Fibroblast of skin of right quadriceps (primary cell): Measurements from ENCODE around the gene FAM43A.
A peak's percentile ranks its signal among the peaks of the same experiment; 100 is the strongest.

Experiments used
- DNase-seq: peaks from one replicate; pipeline ENCODE4 v3.0.0-alpha.2; 2013

FAM43A gene, protein sequence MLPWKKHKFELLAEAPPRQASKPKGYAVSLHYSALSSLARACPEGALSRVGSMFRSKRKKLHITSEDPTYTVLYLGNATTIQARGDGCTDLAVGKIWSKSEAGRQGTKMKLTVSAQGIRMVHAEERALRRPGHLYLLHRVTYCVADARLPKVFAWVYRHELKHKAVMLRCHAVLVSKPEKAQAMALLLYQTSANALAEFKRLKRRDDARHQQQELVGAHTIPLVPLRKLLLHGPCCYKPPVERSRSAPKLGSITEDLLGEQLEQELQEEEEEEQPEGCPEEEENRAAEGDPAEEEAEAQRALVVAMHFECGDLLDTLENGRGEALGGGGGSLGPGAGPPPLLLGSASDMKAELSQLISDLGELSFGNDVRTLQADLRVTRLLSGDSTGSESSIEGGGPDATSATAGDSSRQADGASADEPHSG

DNA sequence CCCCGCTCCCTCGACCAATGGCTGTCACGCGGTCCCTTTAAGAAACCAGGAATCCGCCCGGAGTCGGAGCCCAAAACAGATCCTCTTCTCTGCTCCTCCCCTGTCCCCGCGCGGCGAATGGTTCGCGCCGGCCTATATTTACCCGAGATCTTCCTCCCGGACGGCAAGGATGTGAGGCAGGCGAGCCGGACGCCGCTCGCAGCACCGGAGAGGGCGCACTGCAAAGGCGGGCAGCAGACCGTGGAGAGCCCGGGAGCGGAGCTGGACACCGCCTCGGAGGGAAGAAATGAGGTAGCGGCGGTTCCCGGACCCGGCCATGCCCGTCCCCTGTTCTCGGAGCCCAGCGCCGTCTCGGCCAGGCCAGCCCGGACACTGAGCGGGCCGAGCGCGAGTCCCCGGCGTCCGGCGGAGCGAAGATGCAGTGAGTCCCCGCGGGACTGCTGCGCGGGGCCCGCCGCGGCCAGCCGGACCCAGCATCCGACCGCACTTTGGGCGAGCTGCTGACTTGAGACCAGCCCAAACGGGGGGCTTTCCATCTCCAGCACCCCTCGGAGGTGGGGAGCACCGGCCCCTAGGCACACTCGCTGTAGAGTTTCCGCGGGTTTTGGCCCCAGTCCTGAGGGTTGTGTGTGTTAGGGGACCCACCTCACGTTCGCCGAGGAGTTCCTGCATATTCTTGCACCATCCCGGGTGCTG is at the start of gene FAM43A:
FAM43A (plus strand) TSS at position 166 of the 696 bp plus-strand sequence. CDS start 944 bp downstream, outside the sequence.
- peak; percentile 96 for DNase-seq

DNA sequence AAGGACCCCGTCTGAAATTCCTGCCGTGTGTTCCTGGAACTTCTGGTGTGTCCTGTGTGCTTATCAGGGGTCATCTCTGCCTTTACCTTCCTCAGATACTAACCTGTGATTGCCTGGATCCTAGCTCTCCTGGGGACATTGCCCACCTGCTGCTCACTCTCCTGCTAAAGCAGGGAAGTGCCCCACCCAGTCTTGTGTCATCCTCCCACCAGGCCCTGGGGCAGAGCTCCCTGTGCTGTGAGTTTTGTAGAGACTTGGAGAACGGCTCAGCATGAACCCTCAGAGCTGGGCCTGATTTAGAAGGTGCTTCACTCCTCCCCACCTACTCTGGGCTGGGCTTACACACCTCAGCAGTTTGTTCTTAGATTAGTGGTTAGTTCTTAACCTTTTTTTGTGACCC is 48.6 kb upstream of the FAM43A start:
- DNase-seq: no peak

DNA sequence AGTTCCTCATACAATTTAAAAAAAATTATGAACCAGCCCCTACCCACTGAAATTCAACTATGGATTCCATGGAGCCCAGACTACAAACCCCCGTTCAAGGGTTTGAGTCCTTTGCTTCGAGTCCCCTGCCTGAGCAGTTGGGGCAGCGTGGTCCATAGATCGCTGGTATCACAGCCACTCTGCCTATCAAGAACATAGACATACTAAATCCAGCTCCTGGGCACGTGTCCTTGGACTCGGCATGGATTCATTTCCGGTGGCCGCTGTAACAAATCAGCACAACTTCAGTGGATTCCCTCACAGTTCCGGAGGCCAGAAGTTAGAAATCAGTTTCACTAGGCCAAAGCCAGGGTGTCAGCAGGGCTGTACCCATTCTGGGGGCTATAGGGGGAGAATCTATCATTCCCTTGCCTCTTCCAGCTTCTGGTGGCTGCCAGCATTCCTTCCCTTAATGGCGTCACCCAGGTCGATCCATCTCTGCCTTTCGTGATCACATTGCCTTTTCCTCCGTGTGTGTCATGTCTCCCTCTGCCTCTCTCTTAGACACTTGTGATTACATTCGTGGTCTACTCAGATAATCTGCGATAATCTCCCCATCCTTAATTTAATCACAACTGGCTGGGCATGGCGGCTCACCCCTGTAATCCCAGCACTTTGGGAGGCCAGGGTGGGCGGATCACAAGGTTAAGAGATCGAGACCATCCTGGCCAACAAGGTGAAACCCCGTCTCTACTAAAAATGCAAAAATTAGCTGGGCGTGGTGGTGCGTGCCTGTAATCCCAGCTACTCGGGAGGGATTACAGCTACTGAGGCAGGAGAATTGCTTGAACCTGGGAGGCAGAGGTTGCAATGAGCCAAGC is 47.9 kb upstream of the FAM43A start:
- DNase-seq: no peak

DNA sequence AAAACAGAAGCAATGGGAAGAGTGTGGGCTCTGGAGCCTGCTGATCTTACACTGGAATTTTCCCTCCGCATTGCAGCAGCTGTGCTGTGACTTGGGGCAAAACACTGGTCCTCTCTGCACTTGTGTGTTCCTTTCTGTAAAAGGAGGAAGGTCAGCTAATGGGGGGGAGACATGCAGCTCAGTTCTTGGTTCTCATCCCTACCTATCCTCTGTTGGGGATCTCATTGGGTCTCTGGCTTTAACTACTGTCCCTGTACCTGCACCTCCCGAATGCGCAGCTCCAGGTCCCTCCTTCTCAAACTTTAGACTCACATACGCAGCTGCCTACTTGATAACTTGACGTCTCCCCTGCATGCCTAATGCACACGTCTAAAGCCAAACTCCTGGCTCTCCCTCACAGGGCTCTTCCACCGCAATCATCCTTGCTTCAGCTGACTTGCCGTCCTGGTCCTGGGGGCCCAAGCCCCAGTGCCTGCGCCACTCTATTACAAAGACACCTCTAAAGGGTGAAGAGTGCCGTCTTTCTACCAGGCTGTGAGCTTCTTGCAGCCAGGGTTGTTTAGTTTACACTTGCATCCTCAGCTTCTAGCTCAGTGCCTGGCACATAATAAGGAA is 46.6 kb upstream of the FAM43A start:
- no peak for DNase-seq

DNA sequence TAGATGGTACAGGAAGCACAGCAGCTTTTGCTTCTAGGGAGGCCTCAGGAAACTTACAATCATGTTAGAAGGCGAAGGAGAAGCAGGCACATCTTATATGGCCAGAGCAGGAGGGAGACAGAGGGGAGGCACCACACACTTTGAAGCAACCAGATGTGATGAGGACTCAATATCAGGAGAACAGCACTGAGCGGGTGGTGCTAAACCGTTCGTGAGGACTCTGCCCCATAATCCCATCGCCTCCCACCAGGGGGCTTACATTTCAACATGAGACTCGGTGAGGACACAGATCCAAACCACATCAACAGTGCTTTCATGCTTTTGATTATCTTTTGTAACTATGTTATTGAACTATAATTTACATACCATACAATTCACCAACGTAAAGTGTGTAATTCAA is 44.9 kb upstream of the FAM43A start:
- peak; percentile 38 for DNase-seq

DNA sequence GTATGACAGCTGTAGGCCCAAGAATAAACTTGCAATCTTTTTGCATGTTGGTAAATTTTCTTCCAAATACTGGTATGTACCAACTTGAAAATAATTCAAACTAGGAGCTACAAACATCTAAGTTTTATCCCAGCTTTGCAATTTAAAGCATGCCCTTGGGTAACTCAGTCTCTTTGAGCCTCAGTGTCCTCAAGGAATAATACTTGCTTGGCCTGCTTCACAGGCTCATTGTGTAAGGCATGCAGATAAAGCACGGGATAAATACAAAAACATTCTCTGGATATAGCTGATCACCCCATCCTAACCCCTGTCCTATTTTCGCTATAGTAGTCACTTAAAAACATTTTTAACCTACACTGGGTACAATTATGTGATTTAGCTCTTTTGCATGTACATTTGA is 42.9 kb upstream of the FAM43A start:
- no peak for DNase-seq

DNA sequence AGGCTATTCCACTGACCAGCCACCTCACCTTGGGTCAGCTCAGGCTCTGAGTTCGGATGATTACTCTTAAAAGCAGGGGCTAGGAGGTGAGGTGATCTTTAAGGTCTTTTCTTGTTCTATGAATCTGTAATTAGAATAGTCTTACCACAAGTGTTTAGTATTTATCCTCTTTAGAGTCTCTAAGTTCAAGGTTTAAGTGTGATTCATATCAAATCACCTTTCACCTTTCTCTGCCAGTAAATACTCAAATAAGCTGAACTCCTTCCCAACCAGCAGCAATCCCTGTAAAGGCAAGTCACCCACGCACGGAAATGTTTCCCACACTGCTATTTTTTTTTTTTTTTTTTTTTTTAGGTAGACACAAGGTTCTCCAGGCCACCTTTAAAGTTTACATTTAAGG is 37.9 kb upstream of the FAM43A start:
- DNase-seq: no peak

DNA sequence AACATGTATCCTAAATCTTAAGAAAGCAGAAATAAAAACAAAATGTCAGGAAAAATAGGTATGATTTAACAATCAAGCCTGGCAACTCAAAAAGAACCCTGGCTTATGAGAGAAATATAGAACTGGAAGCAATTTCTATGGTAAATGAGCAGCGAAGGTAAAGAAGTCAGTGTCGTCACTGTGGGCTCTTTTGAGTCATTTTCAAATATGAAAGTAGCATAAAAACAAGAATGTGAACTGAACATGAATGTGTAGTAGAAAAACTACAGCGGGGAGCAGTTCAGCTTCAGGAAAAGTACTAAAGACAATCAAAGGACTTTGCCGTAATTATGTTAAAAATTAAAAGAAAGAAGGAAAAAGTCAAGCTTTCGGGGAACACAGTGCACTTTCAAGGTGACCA is 31.2 kb upstream of the FAM43A start:
- peak; percentile 9 for DNase-seq

DNA sequence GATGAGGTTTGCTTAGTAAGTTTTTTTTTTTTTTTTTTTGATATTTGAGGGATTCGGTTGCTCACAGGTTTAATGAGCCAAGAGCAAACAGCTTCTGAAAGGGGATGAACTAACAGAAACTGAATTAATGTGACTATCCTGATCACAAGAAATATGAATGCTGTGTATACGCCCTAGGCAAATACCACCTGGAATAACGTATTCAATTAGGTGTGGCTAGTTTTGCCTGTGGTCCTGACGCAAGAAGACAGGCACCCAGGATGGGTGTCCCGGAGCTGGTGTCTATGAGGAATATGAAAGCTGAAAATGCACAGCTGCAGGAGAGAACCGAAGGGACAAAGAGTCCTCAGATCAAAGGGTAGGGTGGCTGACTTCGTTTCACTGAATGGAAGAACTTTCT is 28.2 kb upstream of the FAM43A start:
- DNase-seq: no peak

DNA sequence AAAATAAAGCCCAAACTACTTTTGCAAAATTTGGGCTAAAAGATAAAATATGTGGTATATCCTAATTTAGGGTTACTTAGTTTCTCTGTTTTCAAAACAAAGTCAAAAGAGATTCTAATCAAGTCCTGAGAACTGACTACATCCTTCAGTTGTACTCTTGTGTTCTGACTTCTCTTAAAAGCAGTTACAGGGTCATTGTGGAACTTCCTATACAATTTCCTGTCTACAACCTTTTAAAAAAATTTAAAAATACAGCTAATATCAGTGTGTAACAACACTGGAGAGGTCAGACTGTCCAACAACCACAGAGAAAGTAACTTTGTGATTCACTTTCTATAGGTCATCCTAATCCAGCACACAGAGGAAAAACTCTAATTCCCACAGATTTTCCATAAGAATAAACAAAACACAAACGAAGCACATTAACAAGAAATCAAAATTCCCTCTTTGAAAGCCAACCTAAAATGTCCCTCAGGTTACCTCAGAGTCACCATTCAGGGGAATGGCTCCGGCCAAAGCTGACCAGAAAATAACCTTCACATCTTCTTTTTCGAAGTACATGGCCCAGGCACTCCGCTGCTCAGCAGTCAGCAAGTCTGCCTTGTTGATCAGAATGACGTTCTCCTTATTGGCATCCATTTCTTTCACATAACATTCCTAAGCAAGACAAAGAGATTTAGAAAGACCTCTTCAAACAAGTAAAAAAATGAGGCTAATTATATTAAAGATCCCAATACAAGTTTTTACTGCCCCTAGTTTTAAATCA is 27.0 kb upstream of the FAM43A start:
- no peak for DNase-seq

DNA sequence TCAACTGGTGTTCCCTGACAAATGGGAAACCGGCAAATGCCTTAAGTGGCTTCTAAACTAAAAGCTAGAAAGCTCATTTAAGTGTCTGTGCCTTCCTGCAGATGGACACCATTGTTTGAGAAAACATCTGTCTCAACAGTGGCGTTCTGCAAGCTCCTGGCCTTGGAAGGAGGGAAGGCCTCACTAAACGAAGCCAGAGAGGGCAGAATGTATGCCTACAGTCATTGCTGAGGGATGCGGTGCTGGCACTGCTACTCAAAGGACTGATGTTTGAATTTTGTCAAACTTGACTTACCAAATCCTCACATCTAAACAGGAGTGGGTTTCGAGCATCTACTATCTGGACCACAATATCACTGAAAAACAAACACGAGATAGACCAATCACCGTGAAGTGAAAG is 25.9 kb upstream of the FAM43A start:
- DNase-seq: no peak

DNA sequence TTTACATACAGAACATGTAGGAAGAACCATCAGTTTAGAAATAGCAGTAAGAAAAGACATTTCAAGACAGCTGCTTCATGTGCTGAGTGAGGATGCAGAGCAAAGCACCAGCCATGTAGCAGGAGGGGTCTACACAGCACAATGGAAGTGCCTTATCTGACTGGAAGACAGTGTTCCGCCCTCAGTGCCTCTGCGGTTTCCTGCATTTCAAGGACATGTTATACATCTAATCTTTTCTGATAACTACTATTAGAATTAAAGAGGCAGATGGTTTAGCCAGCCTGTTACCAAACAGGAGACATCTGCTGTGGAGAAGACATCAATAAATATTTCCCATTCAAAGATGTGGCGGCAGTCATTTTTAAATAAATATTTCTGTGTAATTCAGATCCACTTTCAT is 24.3 kb upstream of the FAM43A start:
- DNase-seq: no peak

DNA sequence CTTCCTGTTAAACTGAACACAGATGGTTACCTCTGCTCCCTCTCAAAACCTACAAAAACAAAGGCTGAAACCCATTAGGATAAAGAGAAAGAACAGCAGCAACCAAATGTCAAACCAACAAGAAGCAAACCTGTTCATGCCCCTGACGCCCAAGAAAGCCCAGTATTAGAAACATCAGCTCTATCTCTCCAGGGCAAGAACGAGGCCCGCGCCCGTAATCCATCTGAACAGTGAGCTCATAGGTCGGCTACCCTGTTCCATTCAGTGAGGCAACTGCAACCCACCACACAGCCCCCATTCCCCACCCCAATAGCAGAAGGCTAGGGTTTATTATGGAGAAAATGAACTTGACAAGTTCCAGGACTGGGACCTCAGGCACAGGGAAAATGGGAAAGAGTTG is 23.7 kb upstream of the FAM43A start:
- no peak for DNase-seq

DNA sequence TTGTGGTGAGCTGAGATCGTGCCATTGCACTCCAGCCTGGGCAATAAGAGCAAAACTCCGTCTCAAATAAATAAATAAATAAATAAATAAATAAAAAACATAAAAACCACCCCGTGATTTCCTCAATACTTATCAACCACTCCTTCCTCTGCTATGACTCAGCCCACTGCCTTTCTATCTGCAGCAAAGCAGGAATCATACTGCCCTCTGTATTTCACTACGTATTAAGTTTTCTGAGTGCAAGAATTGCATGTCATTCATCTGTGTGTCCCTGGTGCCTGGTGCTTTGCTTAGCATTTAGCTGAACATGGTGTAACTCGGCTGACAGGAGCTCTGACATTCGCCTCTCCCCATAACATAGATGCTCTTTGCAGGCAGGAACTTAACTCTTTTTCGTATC is 20.8 kb upstream of the FAM43A start:
- no peak for DNase-seq

DNA sequence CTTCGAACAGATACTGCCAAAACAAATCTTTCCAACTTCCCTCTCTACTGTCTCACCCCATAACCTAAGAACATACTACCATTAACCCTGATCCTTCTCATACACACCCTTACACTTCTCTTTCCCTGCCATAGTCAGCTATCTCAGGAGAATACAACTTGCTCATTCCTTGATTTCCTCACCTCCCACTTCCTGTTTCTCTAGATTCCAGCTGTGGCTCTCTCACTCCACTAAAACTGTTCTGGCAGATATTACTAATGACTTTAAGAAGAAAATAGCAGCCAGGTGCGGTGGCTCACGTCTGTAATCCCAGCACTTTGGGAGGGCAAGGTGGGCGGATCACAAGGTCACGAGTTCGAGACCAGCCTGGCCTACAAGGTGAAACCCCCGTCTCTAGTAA is 18.3 kb upstream of the FAM43A start:
- no peak for DNase-seq

DNA sequence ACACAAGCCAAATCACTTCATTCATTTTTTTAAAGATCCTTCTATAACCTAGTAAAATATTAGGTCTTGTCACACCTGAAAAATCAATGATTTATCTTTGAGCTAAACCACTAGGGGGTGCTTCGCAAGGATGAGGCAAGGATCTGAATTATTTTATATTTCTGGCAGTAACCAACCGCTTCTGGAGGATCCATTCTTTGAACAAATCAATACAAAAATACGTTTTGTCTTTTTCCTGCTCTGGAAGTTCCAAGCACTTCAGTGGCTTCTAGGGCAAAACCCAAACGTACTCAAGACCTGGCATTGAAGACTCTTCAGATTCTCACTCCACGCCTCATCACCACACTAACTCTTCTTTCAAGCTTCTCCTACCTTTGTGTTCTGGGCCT is 14.2 kb upstream of the FAM43A start:
- DNase-seq: peak; percentile 34

DNA sequence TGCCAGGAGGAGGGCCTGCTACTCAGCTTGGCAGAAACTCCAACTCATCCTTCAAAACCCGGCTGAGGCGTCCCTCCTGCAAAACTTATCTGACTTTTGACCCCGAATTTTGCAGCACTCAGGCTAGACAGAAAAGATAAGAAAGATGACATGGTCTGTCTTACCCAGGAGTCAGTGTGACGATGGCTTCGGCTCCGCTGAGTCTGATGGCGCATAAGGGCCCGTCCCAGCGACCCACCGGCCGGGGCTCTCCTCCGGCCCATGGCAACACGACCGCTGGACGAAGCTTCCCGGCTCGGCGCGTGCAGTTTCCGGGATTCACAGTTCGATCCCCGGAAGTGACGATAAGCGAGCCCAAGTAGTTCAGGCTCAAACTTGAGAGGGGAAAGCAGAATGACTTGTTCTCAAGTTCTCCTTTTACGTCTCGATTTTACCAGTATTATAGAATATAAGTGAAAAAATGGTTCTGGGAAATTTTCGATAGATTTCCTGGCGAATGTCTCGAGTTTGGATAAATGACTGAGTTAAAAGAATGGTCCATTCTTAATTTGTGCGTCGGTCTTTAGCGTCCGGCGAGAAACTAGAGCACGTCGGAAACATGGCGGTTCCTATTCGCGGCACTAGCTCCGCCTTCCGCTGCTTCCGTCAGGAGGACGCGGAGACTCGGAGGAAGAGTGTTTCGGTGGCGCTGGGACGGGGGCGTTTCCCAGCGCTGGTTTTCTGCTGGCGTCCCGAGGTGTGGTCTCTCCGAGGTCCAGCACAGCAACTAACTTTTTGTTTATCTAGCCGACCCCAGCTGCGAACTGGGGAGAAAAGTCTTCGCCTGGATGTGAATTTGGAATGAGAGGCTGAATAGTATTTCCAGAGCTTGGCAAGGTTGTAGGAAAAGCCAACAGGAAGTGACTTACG is 13.5 kb upstream of the FAM43A start, which contains the start of gene LSG1:
LSG1 (minus strand) TSS at position 292 of the 909 bp plus-strand sequence; CDS start at position 263, 29 bp downstream.
- peak; percentile 96 for DNase-seq

DNA sequence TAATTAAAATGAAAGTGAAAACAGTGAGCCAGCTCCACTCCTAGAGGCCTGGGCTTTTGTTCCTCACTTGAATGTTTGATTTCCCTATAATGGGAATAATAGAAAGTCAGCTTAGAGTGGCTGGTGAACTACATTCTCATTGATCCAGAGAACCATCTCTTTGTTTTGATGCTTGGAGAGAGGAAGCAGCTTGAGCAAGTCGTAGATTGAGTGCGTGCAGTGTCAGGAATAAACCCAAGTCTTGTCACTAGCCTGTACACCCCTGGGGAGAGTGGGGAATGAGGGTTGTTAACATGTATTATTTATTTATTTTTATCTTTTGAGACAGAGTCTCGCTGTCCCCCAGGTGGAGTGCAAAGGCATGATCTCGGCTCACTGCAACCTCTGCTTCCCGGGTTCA is 12.8 kb upstream of the FAM43A start:
- DNase-seq: no peak

DNA sequence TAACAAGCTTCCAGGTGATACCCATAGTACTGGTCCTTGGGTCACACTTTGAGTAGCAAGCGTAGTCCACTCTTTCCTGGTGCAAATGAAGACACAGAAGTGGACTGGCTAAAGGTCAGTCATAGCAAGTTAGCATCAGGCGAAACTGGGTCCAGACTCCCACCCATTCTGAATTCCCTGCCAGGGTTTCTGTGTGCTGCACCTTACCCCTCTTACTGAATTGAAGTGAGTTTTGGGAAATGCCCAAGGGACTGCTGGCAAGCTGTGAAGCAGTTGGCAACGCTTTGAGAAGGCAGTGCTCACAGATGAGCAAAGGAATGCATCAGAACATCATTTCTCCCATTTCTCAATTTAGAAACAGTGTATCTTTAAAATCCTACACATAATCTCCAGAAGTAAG is 11.9 kb upstream of the FAM43A start:
- no peak for DNase-seq

DNA sequence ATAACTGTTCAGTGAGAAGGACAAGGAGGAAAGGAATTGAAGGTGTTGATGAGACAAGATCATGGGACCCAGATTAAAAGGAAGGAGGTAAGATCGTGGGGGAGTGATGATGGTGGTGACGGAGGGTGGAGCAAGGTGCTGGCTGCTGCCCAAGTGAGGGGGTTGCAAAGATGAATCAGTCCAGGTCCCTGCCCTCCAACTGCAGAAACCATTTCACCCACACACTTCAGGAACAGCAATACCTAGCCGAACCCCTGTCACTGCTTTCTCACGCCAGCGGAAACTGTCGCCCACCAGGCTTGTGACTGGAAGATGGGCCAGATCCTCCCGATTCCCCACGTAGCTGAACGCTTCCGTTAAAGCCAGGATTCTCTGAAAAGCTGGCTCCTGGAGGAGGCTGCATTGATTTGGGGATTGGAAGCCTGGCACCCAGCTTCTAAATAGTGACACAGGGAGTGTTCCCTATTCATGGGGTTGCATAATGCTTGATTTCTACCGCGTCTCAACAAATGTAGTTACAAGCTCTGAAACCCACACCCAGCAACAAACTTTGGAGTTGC is 10.5 kb upstream of the FAM43A start:
- no peak for DNase-seq

DNA sequence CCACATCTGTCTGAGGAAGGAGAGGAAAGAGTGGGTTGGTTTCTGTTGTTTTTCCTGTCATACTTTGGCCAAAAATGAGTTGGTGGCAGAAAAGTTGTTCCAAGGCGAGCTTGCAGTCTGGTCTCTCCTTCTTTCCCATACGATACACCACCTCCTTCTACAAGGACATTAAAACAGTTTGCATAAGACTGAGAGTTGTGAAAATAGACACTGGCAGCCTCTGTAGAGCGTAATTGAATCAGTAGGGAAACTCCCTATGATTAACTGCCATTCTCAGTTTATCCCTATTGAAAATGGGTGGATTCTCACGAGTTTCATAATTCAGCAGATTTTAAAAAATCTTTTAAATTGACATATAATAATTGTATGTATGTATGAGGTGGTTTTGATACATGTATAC is 10.0 kb upstream of the FAM43A start:
- DNase-seq: no peak
